Measurements from ENCODE around the gene DLG5.

DLG5 gene

GRCh38 chr10:77820349-77820748 is 106.2 kb downstream of the DLG5 start:
- DNase-seq (ENCODE audit: low read depth, low spot score) = no peak

DNA sequence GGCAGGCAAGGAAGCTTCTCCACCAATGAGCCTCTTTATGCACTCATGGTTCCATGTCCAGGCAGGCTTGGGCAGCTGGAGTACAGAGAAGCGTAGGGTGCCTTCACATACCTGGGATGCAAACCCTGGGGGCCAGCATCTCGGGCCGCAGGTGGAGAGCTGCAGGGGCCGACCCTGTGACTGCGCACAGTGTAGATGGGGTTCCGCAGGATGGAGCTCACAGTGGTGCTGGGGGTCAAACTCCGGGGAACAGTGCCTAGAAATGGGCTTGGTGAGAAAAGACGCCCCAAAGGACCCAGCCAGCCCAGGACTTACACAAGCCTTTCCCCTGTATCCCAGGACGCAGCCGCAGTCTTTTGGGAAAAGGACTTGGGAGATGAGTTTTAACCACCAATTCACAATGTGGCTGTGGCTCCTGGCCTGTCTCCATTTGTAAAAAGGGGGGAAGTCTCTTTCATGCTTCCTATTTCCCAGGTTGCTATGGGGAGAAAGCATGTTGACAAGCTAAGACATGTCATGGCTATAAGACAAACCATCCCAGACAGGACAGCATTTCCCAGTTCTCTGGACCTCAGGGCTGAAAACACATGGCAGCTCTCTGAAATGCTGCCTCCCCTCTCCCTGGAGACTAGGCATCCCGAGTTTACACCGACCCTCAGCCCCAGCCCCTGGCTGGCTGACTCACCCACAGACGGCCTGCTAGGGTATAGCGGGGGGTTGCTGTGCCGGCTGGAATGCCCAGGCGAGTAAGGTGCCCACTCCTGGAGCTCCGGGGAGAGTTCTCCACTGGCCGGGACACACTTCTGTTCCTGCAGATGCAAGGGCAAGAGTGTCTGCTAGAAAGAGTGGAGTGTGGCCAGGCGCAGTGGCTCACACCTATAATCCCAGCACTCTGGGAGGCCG is 107.1 kb downstream of the DLG5 start:
- DNase-seq (ENCODE audit: low read depth, low spot score) = no peak

DNA sequence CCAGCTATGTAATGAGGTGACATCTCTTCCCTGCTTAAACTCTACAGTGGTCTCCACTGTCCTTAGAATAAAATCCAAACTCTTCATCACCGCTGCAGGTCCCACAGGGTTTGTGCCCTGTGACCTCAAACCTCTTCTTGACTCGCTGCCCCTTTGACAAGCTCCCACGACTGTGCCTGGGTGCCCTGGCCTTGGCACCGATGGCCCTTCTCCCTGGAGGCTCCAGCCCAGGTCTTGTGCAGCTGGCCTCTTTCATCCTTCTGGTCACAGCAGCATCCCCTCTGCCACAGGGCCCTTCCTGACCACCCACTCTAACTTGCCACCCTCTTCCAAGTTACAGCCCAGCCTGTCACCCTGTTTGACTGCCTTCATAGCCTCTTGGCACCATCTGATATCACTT is 108.2 kb downstream of the DLG5 start:
- no peak for DNase-seq (ENCODE audit: low read depth, low spot score)

DNA sequence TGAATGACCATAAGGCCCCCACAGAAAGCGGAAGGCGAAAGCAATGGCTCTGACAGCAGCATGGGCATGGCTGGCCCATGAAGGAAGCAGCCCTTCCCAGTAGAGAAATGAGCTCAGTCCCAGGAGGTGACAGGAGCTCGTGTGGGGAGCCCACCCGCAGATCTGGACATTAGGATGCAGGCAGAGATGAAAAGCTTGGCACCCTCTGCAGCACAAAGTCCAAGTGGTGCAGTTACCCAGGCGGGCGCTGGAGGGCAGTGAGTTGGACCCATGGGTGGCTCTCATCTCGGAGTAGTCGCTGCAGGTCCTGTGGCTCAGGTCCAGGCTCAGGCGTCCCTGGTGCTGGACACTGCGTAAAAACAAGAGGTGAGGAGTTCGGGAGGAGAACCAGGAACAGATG is 109.0 kb downstream of the DLG5 start:
- no peak for DNase-seq (ENCODE audit: low read depth, low spot score)

DNA sequence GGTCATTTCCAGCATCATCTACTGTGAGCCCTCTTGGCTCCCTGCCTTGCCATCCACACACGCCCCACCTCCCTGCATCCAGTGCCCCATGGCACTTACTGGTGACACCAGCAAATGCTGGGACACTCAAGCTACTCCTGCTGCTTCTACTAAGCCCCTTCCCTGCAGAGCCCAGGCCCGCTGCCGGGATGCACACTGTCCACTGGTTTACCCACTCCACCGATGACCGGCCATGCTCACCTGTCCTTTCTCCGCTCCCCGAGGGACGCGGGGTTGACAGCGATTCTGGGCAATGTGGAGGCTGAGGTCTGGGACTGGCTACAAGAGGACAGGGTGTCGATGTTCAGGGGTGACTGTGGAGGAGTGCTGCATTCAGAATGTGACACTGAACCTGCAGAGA is 110.2 kb downstream of the DLG5 start:
- no peak for DNase-seq (ENCODE audit: low read depth, low spot score)

GRCh38 chr10:77812741-77813140 is 113.8 kb downstream of the DLG5 start:
- DNase-seq (ENCODE audit: low read depth, low spot score) = no peak

- DNase-seq (ENCODE audit: low read depth, low spot score) = no peak
Observed at GRCh38 chr10:77811831-77812430, 114.6 kb downstream of the DLG5 start.

DNA sequence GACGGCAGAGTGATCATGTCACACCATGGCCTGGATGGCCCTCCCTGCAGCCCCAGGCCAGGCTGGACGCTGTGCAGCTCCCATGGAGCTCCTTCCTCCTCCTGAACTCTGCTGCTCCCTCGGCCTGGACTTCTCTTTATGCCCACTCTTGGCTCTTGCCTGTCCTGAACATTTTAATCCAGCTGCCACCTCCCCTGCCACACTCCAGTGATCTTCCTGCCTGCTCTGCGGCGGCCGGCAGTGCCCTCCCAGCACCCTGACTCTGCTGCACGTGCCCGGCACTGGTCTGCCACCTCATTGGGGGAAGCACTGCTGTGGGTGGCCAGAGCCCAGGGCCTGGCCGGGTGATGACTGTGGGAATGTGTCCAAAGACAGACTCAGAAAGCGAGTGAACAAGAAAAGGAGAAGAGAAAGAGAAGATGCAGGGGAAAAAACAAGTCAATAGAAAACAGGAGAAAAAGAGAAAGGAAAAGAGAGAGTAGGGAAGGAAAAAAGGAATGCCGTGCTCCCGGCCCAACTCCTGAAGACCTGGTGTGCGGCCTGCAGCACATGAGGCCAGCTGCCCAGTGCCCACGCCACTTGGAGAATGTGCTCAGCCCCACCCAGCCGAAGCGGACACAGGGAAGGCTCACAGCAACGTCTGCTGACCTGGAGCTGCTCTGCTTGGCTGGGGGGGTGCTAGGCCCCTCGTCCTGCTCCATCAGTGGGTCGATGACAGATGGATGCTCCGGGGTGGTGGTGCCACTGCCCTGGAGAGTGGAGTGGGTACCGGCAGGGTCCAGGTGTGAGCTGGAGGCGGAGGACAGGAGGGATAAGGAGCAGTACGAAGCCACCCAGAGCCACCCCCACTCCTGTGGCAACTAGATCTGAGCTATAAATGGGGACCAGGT is 115.9 kb downstream of the DLG5 start:
- DNase-seq (ENCODE audit: low read depth, low spot score) = no peak

GRCh38 chr10:77809336-77809735 is 117.2 kb downstream of the DLG5 start:
- no peak for DNase-seq (ENCODE audit: low read depth, low spot score)

GRCh38 chr10:77807706-77808105 is 118.8 kb downstream of the DLG5 start:
- no peak for DNase-seq (ENCODE audit: low read depth, low spot score)

- DNase-seq (ENCODE audit: low read depth, low spot score) = no peak
Observed at GRCh38 chr10:77806511-77807157, 119.9 kb downstream of the DLG5 start.

DNA sequence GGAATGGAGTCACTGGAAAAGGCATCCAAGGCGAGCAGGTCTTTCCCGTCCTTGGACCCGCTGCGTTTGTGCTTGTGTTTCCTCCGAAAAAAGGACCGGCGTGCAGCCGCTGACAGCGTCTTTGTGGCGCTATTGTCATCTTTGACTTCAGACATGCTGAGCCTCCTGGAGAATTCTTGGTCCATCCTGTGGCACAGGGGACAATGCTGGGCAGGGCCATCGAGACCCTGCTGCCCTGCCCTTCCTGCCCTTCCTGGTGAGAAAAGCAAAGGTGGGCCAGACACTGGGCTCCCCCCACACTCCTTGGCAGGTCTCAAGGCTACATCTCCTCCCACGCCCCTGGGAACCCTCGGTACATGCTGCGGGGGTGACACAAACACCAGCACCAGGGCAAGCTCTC is 120.9 kb downstream of the DLG5 start:
- DNase-seq (ENCODE audit: low read depth, low spot score) = no peak

GRCh38 chr10:77804371-77804770 is 122.2 kb downstream of the DLG5 start:
- DNase-seq (ENCODE audit: low read depth, low spot score) = no peak

- no peak for DNase-seq (ENCODE audit: low read depth, low spot score)
Observed at GRCh38 chr10:77801474-77802161, 124.9 kb downstream of the DLG5 start.

DNA sequence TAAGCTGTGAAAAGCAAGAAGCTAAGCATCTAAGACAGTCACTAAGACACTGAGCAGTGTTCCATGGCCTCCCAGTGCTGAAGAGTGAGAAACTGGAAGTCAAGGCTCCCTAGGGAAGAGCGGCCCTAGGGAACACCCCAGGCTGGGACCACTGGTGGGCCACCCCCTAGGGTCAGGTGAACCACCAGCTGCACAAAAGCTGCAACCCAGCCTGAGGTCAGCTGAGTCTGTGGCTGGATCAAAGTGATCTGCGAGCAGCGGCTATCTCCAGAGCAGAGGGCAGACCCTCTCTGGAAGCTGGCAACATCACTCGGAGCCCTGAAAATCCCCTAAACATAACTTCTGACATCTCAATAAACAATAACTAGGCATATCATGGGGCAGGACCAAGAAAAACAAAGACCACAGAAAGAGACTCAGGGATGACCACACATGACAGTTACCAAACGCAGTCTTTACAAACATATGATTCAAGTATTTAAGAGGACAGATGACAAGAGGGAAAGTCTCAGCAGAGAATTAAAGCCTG is 125.8 kb downstream of the DLG5 start:
- no peak for DNase-seq (ENCODE audit: low read depth, low spot score)

- no peak for DNase-seq (ENCODE audit: low read depth, low spot score)
Observed at GRCh38 chr10:77800320-77800719, 126.2 kb downstream of the DLG5 start.

DNA sequence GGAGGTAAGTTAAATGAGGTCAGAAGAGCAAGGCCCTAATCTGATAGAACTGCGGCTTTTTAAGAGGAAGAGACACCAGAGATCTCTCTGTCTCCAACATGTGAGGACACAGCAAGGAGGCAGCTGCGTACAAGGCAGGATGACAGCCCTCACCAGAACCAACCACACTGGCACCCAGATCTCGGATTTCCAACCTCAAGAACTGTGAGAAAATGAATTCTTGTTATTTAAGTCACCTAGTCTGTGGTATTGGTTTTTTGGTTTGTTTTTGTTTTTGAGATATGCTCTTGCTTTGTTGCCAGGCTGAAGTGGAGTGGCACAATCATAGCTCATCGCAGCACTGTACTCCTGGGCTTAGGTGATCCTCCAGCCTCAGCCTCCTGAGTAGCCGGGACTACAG is 127.2 kb downstream of the DLG5 start:
- no peak for DNase-seq (ENCODE audit: low read depth, low spot score)

- DNase-seq (ENCODE audit: low read depth, low spot score) = no peak
Observed at GRCh38 chr10:77798940-77799339, 127.6 kb downstream of the DLG5 start.

GRCh38 chr10:77796311-77796915 is 130.1 kb downstream of the DLG5 start:
- DNase-seq (ENCODE audit: low read depth, low spot score) = no peak

DNA sequence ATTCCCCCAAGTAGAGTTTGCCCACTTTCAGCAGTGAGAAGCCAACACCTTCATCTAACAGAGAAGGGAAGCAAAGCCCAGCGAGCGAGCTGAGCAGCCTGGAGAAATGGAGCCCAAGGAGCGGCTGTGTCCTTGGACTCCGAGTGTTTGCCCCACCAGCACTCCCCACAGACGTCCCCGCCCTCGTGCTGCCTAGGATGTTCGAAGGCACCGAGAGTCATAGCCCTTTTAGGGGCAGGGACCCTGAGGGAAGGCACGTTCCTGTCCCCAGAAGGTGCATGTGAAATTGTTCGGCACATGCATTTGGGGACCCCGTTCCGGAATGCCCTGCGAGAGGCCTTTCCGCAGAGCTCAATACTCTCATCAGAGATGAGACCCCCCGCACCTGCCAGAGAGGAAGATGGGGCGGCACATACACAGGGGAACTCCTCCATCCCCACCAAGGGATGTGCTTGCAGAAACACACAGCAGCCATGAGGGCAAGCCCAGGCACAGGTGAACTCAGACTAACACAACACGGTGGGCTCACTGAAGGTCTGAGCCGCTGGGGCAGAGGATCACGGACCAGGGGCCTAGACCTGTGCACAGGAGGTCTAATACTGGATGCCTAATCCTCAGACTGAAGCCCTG is 131.0 kb downstream of the DLG5 start:
- no peak for DNase-seq (ENCODE audit: low read depth, low spot score)

All from brain pericyte (primary cell).